T-helper 1 cell treated with Interleukin-12 subunit alpha and Interleukin-12 subunit beta and Interleukin-4 antibody, amounts not matched to agents 30 ng/mL and 1 ng/mL, for 36 hours (primary cell): ENCODE measurements around the gene ZNF211. TPM values are rescaled to one million over a fixed set of nuclear protein-coding genes. Genes with fewer than 3 reads are reported as not detected.

Source experiments
- intact Hi-C: fragments of 100-400 bp; cut with micrococcal nuclease; formaldehyde crosslinking; loops from one replicate; pipeline ENCODE4 v1.15.1; 2024
- total RNA-seq: library from RNA; stranded (reverse); gene quantifications from 2 replicates; pipeline ENCODE4 v1.2.3, GENCODE V29; 2022

ZNF211 gene
- total RNA-seq: 14.4 and 15.4 TPM in 2 replicates

DNA sequence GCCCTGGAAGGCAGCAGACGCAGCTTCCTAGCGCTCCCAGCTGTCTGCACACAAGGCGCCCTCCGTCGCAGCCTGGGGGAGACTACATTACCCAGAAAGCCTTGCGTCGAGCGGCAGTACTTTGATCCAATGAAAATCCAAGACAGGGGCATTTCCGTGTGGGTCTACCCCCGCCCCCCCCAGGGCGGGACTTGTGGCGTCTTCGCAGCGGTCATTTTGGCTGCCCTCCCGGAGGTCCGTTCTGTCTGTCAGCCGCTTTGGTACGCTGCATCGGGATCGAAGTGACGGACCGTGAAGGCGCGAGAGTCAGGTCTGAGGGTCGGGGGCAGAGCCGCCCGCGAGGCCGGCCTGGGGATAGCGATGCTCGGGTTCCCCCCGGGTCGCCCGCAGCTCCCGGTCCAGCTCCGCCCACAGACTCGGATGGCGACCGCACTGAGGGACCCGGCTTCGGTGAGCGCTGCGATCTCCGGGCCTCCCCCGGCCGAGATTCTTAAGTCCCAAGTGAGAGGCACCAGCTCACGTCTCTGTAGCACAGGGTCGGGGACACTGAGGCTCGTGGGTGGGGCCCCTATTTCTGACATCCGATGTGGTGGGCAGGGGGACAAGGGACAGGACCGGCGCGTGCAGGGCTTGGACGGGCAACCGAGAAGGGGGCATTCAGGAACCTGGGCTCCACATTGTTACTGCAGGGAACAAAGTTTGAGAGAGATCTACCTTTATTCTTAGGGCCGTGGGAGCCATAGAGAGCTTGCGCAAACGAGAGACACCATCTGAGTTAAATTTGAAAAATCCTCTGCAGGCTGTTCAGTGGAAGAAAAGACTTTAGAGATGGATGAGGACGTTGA, at the start of gene ZNF211:
ZNF211 (plus strand) TSS at position 182 of the 845 bp plus-strand sequence; CDS start at position 361, 179 bp downstream.
- intact Hi-C loops: loop anchor here (1.0 to 2.0 kb wide), 26 partner anchors 19 to 1229 kb away; partner anchors contain the start of genes TRAPPC2B, ZNF134, ZNF154 and ZNF17

DNA sequence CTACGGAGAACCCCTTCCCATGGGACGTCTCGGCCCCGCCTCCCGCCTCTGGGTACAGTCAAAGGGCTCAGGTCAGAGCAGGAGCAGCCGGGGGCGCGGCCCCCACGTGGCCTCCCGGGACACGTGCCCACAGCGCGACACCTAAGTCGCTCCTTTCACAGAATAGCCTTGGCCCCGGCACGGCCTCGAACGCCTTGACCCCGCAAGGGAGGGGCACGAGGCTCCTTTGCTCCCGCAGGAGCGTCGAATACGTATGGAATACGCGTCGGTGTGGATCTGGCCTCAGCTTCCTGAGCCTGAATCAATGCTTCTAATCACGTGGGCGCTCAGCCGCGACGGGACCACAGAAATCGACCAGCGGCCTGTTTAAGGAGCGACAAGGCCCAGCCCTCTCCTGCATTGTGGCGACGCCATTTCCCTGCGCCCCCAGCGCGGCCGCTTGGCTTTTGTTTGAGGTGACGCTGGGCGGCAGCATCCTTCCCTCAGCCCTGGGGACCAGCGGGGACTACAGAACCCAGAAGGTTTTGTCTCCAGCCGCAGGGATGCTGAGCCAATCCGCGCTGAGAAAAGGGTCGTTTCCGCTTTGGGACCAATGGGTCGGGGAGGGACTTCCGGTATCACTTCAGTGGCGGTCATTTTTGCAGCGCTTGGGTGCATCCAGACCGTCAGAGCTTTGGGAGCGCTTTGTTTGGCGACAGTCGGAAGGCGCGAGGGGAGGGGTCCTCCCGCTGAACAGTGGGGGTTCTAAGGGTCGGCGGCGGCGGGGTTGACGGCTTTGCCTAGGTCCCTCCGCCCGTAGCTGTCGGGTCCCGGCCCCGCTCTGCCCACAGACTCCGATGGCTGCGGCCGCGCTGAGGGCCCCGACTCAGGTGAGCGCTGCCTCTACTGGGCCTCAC, 49.2 kb upstream of the ZNF211 start, which contains the start of gene ZIK1:
ZIK1 (plus strand) TSS at position 625 of the 896 bp plus-strand sequence; CDS start at position 837, 212 bp downstream.
- intact Hi-C loops: loop anchor here (1.0 to 5.0 kb wide), 8 partner anchors 16 to 1016 kb away; partner anchors contain the start of genes ZNF134, ZNF17, ZNF470 and ZNF530

DNA sequence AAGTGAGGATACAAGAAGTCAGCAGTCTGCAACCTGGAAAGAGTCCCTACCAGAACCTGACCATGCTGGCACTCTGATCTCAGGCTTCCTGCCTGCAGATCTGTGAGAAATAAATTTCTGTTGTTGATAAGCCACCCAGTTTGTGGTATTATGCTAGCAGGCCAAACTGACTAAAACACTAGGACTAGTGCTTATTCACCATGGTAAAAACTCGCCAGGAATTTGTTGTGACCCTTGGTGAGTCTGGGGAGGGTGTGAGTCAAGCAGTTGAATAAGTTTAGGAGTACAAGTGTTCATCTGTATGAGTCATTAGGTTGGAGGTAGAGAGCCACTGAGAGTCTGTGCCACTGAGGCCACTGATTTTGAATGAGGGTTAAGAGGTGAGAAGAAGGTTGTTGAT, 45.4 kb upstream of the ZNF211 start:
- intact Hi-C loops: no loop called here

DNA sequence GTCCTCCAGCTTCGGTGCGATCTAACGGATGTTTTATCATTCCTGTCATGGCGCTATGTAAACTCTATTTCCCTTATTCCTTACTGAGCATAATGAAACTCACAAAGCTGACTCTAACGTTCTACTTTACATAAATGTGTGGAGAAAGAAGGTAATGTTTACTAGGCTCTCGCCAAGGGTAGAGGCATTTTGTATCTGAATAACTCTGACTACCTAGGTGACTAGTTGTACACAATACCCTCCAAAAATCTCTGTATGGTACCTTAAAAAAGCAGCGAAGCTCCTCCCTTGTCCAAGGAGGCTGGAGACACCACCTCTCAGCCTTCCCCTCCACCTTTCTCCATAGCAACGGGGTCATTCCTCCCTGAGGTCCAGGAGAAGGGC, 33.6 kb upstream of the ZNF211 start:
- intact Hi-C loops: loop anchor here (1.0 kb wide), 8 partner anchors 15 to 679 kb away; partner anchors contain the start of genes ZIK1, ZNF134, ZNF211 and ZNF419

DNA sequence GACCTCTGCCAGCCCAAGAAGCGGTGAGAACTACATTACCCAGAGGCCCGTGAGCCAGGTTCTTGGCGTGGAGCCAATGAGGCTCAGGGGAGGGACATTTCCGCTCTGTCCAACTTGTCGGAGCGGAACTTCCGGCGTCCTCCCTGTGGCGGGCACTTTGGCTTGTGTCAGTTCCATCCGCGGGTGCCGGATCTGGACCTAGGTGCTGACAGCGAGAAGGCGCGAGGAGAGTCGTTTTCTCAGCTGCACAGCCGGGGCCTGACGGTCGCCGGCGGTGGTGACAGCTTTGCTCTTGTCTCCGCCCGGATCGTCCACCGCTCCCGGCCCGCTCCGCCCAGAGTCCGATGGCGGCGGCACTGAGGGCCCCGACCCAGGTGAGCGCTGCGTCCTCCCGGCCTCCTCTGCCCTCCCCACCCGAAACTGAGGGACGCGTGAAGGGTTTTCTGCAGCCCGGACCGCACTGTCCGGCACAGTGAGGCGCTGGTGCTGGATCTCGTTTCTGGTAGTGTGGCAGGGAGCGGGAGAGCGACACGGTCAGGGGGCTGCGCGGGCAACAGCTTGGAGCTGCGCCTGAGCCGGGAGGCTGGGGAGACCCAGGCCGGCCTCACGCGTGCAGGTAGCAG, 33.1 kb upstream of the ZNF211 start, which contains the start of gene ZNF530:
ZNF530 (plus strand) TSS at position 125 of the 623 bp plus-strand sequence. CDS start 4,461 bp downstream, outside the sequence.
- intact Hi-C loops: loop anchor here (1.0 kb wide), 8 partner anchors 14 to 678 kb away; partner anchors contain the start of genes ZIK1, ZNF134, ZNF211 and ZNF419

DNA sequence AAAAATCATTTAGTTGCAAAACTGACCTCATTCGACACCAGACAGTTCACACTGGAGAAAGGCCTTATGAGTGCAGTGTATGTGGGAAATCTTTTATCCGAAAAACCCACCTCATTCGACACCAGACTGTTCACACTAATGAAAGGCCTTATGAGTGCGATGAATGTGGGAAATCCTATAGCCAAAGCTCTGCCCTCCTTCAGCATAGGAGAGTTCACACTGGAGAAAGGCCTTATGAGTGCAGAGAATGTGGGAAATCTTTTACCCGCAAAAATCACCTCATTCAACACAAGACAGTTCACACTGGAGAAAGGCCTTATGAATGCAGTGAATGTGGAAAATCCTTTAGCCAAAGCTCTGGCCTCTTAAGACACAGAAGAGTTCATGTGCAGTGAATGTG, 26.0 kb upstream of the ZNF211 start:
- intact Hi-C loops: no loop called here

DNA sequence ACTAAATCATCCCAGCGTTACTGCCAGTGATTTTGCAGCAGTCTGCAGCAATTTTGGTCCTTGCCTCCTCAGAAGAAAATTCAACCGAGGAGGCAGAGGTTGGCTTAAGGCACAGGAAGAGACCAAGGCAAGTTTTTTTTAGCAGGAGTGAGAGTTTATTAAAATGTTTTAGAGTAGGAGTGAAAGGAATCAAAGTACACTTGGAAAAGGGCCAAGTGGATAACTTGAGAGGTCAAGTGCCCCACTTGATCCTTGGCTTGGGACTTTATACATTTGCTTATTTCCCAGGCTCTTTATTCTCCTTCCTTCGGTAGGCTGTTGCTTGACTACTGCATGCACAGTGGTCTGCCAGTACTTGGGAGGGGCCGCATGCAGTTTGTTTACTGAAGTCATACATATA, 21.9 kb upstream of the ZNF211 start:
- intact Hi-C loops: no loop called here

DNA sequence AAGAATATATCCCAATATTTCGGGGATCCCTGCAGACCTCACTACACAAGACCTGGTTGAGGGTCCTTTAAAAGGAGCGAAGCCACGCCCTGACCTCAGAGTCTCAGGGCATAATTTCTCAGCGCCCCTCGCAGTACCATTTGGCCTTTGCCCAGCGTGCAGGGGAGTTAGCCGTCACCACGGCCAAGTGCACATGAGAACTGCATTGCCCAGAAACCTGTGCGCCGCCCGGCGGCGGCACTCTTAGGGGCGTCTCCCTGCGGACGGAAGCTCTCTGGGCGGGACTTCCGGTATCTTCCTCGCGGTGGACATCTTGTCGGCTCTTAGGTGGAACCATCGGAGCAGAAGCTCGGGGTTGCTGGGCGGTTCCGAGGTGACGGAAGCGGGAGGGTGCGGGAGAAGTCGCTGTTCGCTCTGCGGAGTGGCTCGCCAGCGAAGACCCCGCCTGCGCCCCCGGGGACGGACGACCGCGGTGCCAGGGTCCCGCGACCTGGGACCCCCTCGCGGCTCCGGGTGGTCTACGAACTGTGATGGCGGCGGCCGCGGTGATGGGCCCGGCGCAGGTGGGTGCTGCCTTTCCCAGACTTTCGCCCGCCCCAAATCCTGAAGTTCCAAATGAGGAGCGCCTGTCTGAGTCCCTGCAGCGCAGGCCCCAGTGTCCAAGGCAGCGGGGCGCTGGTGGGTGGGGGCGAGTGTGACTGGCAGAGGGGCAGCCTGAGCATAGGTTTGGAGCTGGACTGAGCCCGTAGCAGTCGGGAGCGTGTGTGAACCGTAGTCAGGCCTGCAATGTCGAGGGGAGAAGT, 18.8 kb upstream of the ZNF211 start, which contains the start of gene ZNF134:
ZNF134 (plus strand) TSS at position 302 of the 803 bp plus-strand sequence. CDS start 5,227 bp downstream, outside the sequence.
- intact Hi-C loops: loop anchor here (1.0 to 2.0 kb wide), 16 partner anchors 15 to 826 kb away; partner anchors contain the start of genes TRAPPC2B, ZIK1, ZNF132 and ZNF17

DNA sequence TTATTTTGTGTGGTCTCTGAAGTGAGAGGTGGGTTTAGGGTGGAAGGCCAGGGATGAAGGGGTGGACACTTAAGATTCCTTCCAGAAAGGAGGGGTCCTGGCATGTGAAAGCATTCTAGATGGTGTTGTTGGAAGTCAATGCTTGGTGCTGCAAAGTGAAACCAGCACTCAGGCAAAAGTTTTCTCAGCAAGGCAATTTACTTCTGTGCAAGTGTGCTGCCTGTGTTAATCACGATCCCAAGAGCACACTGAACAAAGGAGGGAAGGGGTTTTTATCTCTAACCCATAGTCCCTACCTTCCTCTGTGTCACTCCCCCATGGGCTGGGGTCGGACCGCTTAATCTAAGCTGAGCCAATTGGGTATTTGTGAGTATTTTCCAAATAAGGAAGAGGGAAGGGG, 17.6 kb upstream of the ZNF211 start:
- intact Hi-C loops: loop anchor here (2.0 kb wide), 1 partner anchor 253 kb away; the partner anchor contains the start of genes TRAPPC2B and ZNF547

DNA sequence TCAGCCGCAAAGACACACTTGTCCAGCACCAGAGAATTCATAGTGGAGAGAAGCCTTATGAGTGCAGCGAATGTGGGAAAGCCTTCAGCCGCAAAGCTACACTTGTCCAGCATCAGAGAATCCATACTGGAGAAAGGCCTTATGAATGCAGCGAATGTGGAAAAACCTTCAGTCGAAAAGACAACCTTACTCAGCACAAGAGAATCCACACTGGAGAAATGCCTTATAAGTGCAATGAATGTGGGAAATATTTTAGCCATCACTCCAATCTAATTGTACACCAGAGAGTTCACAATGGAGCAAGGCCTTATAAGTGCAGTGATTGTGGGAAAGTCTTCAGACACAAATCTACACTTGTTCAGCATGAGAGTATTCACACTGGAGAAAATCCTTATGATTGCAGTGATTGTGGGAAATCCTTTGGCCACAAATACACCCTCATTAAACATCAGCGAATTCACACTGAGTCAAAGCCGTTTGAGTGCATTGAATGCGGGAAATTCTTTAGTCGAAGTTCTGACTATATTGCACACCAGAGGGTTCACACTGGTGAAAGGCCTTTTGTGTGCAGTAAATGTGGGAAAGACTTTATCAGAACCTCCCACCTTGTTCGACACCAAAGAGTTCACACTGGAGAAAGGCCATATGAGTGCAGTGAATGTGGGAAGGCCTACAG, 12.2 kb upstream of the ZNF211 start:
- intact Hi-C loops: no loop called here

DNA sequence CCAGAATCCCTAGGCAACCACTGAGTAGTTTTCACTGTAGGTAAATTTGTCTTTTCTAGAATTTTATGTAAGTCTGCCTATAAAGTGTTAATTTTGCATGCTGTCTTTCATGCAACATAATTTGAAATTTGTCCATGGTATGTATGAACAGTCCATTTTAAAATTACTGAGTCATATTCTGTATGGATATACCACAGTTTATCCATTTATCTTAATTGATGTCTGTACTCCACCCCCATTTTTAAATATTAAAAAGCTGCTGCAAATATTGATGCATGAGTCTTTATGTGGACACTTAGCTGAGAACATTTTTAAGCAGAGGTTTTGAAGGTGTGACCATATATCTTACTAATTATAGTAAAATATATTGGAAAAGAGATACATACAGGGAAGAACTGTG, 9.9 kb upstream of the ZNF211 start:
- intact Hi-C loops: no loop called here

DNA sequence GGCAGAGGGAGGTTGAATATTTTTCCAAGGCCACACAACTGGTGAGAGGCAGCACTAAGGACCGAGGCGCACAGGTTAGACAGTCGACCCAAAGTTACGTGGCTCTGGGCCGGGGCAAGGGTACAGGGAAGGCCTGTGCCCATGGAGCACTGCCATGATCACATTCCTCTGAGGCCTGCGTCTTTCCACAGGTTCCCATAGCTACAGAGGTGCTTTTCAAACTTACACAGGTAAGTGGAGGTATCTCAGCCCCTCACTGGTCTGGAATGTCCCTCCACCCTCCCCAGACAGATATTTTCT, 814 bp downstream of the ZNF211 start:
- intact Hi-C loops: loop anchor here (1.0 to 2.0 kb wide), 25 partner anchors 19 to 1229 kb away; partner anchors contain the start of genes TRAPPC2B, ZNF134, ZNF154 and ZNF17

DNA sequence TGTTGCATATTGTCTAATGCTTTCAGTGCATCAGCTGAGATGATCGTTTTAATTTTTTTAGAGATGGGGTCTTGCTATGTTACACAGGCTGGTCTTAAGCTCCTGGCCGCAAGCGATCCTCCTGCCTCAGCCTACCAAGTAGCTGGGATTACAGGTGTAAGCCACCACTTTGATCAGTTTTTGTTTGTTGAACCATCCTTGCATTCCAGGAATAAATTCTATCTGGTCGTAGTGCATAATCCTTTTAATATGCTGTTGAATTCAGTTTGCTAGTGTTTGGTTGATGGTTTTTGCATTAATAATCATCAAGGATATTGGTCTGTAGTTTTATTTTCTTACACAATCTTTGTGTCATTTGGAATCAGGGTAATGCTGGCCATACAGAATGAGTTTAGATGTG, 4.4 kb downstream of the ZNF211 start:
- intact Hi-C loops: no loop called here

DNA sequence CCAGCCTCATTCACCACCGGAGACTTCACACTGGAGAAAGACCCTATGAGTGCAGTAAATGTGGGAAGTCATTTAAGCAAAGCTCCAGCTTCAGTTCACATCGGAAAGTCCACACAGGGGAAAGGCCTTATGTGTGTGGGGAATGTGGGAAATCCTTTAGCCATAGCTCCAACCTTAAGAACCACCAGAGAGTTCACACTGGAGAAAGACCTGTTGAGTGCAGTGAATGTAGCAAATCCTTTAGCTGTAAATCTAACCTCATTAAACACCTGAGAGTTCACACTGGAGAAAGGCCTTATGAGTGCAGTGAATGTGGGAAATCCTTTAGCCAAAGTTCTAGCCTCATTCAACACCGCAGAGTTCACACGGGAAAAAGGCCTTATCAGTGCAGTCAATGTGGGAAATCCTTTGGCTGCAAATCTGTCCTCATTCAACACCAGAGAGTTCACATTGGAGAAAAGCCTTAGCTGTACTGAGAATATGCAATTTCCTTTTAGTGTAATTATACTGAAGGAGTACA, 8.8 kb downstream of the ZNF211 start:
- intact Hi-C loops: no loop called here

DNA sequence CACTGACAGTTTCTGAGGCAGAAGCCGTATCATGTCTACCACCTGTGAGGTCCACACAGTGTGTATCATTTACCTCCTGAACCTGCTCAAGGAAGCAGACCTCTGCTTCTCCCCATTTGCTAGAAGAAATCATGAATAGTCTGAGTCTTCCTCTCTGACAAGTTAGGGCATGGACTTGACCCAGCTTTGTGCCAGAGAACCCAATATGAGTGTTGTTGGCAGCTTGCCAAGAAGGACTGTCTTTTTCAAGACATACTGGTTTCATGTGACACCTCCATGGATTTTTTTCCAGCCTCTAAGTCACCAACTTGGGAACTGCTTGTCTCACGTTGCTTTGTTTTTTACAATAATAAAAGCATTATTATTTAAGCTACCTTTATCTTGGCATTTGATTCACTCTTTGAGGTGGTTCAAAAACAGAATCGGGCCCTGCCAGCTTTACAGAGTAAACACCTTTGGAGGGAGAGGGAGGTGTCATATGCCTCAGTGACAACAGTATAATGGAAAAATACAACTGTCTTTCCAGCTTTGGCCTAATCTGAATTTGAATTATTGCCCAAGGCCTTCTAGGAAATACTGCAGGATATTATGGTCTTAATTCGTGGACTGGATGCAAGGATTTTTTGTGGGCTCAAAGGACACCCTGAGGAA, 9.6 kb downstream of the ZNF211 start:
- intact Hi-C loops: no loop called here

DNA sequence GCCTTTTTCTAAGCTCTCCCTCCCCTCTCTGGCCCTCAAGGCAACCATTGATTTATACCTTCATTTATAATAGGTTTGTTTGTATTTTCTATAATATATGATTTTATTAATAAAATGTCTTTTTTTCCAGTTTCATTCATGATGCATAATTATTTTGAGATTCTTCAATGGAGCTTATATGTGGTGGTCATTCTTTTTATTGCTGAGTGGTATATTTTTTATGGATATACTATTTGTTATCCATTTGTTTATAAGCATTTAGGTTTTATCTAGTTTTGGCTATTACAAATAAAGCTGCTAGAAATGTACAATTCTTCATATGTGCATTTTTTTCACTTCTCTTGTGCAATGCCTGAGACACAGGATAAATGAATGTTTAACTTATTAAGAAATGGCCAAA, 10.8 kb downstream of the ZNF211 start:
- intact Hi-C loops: no loop called here

DNA sequence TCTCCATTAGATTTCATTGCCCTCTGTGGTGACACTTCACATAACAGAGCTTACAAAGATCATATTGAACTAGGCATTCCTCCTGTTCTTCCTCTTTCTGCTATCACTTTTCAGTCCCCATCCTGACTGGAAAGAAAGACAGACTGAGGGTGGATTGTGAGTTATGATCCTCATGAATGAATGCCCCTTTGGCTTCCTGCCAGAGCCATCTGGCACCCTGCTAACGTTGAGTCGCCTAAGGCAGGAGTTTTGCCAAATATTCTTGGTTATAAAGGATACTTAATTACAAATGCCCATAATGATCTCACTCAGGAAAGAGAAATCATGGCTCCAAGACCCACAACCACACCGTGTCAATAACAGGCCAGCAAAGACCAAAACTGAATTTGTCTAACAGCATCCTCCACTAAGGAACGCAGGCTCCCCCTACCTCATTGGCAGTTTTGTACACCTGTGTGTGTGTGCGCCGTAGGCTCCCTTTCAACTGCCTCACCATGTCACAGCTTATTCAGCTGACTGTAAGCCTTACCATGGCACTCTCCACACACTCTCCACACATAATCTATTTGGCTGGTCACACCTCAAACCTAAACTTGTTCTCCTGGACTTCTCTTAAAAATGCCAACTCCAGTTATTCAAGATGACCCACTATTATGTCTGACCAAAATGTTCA, 15.5 kb downstream of the ZNF211 start:
- intact Hi-C loops: no loop called here

DNA sequence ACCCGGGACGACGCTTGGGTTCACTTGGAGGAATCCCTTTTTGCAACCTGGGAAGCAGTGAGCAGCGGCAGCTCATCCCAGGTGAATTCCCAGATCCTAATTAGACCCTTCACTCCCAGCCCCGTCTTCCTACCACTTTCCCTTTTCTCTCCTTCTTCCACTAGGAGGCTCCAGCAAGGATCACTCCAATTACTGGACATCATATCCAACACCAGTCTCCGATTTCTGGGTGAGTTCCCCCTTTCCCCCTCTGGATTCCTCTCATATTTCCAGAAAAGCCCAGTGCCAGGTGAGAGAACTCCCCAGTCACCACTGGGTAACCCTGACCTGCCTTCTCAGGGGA, 18.7 kb downstream of the ZNF211 start:
- intact Hi-C loops: no loop called here
